HL-60 (cell line): ENCODE measurements around the gene MAPKAPK5. TPM values are rescaled to one million over a fixed set of nuclear protein-coding genes. Genes with fewer than 3 reads are reported as not detected.

Experiments used
- microRNA-seq: library from miRNA; unstranded; fragments of <30 nt; microRNA quantifications from one replicate; pipeline ENCODE4, GENCODE V29; 2018

Gene MAPKAPK5

Small RNA genes within 50 kb of the gene (microRNA-seq; reads per million reads assigned to microRNA genes)
- not detected for gene MIR6761
